PFSK-1 (cell line): ENCODE measurements around the gene MINDY4.

Experiments used
- POLR2AphosphoS5 ChIP-seq: IDR thresholded peaks from 2 replicates; pipeline ENCODE4 v1.6.1; 2012; ENCODE audit warnings: low read depth, mild to moderate bottlenecking, control low read depth, low read length, moderate library complexity
- REST ChIP-seq, 2 experiments: IDR thresholded peaks; 2 replicates each; pipeline versions ENCODE4 v1.6.1 to v1.8.0; 2011 to 2012; ENCODE audit warnings: low read depth in 2 of 2, low read length in 2 of 2, control low read depth in 1 of 2, inconsistent platforms in 1 of 2, mild to moderate bottlenecking in 1 of 2, moderate library complexity in 1 of 2; ENCODE audit not compliant: insufficient read depth in 1 of 2
- TAF1 ChIP-seq: IDR thresholded peaks from 2 replicates; pipeline ENCODE4 v1.6.1; 2012; ENCODE audit warnings: low read length, control low read depth, borderline replicate concordance; ENCODE audit not compliant: insufficient read depth

- TF ChIP-seq REST (IDR thresholded peaks at IDR 0.05; ENCODE audit: insufficient read depth in 1 of 2, low read depth in 2 of 2, low read length in 2 of 2) (no peak), POLR2AphosphoS5 (no peak), TAF1 (no peak)
Measured at GRCh38 chr7:30877993-30878392, 106.8 kb downstream of the MINDY4 start.
